ENCODE measurements around the gene ATP8B3.
A peak's percentile ranks its signal among the peaks of the same experiment; 100 is the strongest.

Gene ATP8B3

DNA sequence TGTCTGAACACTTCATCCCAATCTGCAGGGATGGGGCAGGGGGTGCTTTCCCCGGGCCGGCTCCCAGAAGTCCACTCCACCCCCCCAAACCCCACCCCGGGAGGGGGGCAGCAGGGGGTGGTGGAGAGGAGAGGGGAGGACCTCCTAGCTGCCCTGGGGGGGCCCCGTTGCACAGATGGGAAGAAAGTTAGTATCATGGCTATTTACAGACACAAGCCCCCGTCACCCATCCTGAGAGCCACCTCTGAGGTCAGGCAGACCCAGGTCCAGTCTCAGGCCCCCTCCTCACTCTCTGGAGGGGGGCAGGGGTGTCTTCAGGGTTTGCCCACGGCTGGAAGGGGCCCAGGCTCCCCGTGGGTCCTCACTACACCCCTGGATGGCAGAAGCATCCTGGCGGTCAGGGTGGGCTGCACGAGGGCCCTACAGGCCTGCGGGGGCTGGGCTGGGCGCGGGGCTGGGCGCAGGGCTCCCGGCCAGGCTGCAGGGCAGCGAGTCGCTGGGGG lies 42.0 kb upstream of the ATP8B3 start:
- H3K27me3 Mint-ChIP-seq: no peaks in the 10 kb centered on the region
- H3K27ac Mint-ChIP-seq: no peak overlapping the region
- H3K4me1 Mint-ChIP-seq (ENCODE audit: low read depth): peaks cover 72% of the 10 kb centered on the region
- H3K36me3 Mint-ChIP-seq (ENCODE audit: low read depth): peaks cover 29% of the 10 kb centered on the region
- no peak for DNase-seq
- no peaks in the 10 kb centered on the region for H3K9me3 Mint-ChIP-seq
- H3K4me3 Mint-ChIP-seq: no peak overlapping the region

DNA sequence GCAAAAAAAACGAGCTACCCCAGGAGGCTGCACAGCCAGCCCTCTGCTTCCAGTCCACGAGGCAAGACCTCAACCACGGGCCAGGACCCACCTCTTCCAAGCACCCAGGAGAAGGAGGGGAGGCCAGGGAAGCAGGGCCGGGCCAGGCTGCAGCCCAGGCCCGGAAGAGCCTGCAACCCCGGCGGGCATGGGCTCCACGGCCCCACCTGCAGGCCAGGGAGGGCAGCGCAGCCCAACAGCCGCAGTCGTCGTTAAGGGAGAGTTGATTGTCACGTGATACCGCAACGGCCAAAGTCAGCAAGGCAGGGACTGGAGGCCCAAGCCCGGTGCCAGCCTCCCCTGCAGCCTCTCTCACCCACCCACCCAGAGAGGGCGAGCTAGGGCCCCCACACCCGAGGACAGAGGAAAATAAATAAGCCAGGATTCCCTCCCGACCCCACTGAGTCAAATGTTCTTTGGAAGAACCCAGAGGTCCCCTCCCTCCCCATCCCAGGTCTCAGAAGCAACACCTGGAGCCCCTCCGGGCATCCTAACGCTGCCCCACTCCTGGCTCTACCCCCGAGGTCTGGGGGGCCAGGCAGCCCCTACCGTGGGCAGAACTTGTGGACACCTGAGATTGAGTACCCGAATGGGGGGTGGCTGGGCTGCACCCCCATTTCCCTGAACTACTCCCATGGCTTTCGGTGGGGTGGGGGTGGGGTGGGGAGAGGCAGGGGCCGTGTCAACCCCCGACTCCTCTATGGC lies 41.4 kb upstream of the ATP8B3 start:
- Mint-ChIP-seq H3K27ac (peak overlapping the region; percentile 96), H3K36me3 (ENCODE audit: low read depth) (peaks cover 29% of the 10 kb centered on the region), H3K9me3 (no peaks in the 10 kb centered on the region), H3K27me3 (no peaks in the 10 kb centered on the region), H3K4me3 (peak overlapping the region; percentile 64), H3K4me1 (ENCODE audit: low read depth) (peaks cover 71% of the 10 kb centered on the region)
- DNase-seq: peak; percentile 88

DNA sequence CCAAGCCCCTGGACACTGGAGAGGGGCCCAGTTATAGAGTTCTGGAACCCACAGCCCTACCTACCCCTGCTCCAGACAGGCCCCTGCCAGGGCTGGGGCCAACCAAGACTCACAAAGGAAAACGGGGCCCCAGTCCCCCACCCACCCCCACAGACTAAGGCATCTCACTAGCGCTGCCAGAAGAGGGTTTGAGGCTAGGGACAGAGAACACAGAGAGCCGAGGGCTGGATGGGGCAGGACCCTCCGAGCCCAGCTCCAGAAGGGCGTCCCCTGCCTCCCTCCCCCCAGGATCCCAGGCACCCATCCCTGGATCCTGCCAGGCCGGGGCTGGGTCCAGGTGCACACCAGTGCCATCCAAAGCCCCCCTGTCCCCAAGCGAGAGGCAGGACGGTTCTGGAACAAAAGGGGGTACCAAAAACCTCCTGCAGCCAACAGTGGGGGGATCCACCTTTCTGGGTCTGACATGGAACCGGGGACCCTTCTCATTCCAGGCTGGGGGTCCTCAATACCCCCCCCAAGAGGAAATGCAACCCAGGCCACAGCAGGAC lies 40.6 kb upstream of the ATP8B3 start:
- H3K4me3 Mint-ChIP-seq: peak overlapping the region; percentile 38
- no peaks in the 10 kb centered on the region for H3K9me3 Mint-ChIP-seq
- no peaks in the 10 kb centered on the region for H3K27me3 Mint-ChIP-seq
- peaks cover 64% of the 10 kb centered on the region for H3K4me1 Mint-ChIP-seq (ENCODE audit: low read depth)
- peak overlapping the region; percentile 96 for H3K27ac Mint-ChIP-seq
- DNase-seq: peak; percentile 40
- peaks cover 31% of the 10 kb centered on the region for H3K36me3 Mint-ChIP-seq (ENCODE audit: low read depth)

DNA sequence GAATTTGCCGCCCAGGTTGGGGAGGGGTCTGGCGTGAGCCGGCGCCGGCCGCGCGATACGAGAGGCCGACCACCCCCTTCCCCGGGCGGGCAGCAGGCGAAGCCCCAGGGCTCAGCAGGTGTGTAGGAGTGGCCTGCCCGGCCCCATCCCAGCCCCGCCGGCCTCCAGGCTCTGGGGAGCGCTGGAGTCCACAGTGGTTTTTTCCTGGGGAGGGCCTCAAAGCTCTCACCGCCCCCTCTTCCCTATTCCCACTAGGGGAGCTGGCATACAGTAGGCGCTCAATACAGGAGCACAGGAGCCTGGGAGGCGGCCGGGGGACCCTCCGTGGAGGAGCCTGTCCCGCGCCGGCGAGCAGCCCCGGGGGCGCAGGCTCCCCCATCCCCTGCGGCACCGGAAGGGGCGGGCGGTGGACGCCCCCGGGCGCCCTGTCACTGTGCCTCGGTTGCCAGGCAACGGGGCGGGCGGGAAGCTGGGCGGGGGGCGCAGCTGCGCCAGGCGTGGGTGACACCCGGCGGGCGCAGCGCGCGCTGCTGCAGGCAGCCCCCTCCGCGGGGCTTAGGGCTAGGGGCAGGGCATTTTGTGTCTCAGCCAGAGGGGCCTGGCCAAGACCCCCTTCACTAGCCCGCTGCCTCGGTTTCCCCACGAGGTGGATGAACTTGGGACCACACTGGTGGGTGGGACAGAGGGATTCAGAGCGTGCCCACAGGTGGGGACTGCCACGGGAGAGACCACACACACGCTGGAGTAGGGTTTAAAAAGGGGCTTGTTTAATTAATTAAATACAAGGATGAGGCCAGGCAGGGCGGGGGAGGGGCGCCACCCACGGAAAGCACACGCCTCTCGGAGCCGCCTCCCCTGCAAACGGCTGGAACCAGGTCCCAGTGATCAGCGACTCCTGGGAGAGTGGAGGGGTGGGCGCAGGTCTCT lies 39.8 kb upstream of the ATP8B3 start:
- Mint-ChIP-seq H3K27ac (peak overlapping the region; percentile 82), H3K9me3 (no peaks in the 10 kb centered on the region), H3K4me3 (peak overlapping the region; percentile 38), H3K27me3 (no peaks in the 10 kb centered on the region), H3K4me1 (ENCODE audit: low read depth) (peaks cover 65% of the 10 kb centered on the region), H3K36me3 (ENCODE audit: low read depth) (peaks cover 39% of the 10 kb centered on the region)
- peak; percentile 69 for DNase-seq

DNA sequence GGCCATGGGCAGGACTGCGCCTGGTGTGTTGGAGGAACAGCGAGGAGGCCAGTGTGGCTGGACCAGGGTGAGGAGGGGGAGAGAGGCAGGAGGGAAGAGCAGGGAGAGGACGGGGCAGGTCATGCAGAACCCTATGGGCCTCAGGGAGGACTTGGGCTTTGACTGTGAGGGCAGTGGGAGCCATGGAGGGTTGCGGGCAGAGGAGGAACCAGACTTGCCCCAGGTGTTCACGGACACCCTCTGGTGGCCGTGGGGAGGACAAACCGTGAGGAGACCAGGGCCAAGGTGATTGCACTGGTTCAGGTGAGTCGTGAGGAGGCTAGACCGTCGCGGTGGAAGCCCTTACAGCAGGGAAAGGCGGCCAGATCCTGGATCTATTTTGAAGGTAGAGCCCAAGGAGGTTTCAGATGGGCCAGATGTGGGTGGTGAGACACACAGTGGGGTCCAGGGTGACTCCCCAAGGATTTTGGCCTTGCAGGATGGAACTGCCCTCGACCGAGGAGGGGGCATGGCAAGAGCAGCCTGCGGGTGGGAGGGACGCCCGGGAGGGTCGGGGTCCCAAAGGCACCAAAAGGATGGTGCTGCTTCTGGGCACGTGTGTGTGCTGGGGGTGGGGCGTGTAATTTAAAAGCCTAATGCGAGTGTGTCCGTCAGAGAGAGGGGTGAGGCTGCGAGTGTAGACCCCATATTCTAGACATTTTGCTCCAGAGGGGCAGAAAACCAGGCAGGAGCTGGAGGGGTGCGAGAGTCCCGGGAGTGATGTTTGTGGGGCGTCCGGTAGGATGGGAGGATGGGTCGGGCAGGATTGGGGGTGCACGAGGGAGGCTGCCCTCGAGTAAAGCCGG lies 39.0 kb upstream of the ATP8B3 start:
- H3K27ac Mint-ChIP-seq: peak overlapping the region; percentile 82
- no peak for DNase-seq
- peaks cover 46% of the 10 kb centered on the region for H3K36me3 Mint-ChIP-seq (ENCODE audit: low read depth)
- H3K9me3 Mint-ChIP-seq: no peaks in the 10 kb centered on the region
- no peaks in the 10 kb centered on the region for H3K27me3 Mint-ChIP-seq
- H3K4me1 Mint-ChIP-seq (ENCODE audit: low read depth): peaks cover 69% of the 10 kb centered on the region
- H3K4me3 Mint-ChIP-seq: no peak overlapping the region

DNA sequence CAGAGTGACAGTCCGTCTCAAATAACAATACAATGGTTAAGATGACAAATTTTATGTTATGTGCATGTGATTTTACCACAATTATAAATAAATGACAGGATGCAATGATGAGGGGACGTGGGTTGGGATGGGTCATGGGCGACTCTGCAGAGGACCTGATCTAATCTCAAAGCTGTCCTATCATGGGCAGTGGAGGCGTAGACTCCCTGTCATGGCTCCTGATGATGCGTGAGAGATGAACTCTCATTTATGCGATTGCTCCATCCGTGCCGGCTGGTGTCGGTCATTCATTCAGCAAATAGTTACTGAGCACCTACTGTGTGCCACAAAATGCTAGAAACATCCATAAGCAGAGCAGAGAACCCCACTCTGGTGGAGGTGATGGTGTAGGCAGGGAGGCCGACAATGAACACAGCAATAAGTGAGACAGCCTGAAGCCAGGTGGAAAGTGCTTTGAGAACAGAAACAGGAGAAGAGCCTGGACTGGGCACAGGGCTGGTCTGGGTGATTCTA lies 37.9 kb upstream of the ATP8B3 start:
- H3K36me3 Mint-ChIP-seq (ENCODE audit: low read depth): peaks cover 51% of the 10 kb centered on the region
- H3K4me3 Mint-ChIP-seq: no peak overlapping the region
- peak overlapping the region; percentile 94 for H3K27ac Mint-ChIP-seq
- no peaks in the 10 kb centered on the region for H3K27me3 Mint-ChIP-seq
- DNase-seq: no peak
- no peaks in the 10 kb centered on the region for H3K9me3 Mint-ChIP-seq
- H3K4me1 Mint-ChIP-seq (ENCODE audit: low read depth): peaks cover 68% of the 10 kb centered on the region

DNA sequence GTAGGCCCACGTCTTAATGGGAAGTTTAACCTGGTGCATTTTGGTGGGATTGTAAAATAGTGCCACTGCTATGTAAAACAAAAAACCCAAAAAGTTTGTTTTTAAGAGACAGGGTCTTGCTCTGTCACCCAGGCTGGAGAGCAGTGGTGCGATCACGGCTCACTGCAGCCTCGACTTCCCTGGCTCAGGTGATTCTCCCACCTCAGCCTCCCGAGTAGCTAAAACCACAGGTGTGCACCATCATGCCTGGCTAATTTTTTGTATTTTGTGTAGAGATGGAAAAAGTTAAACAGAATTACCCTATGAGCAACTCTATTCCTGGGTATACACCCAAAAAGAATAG lies 37.0 kb upstream of the ATP8B3 start:
- peak overlapping the region; percentile 73 for H3K4me3 Mint-ChIP-seq
- no peaks in the 10 kb centered on the region for H3K27me3 Mint-ChIP-seq
- peaks cover 54% of the 10 kb centered on the region for H3K36me3 Mint-ChIP-seq (ENCODE audit: low read depth)
- DNase-seq: no peak
- H3K9me3 Mint-ChIP-seq: no peaks in the 10 kb centered on the region
- peaks cover 70% of the 10 kb centered on the region for H3K4me1 Mint-ChIP-seq (ENCODE audit: low read depth)
- peak overlapping the region; percentile 94 for H3K27ac Mint-ChIP-seq

DNA sequence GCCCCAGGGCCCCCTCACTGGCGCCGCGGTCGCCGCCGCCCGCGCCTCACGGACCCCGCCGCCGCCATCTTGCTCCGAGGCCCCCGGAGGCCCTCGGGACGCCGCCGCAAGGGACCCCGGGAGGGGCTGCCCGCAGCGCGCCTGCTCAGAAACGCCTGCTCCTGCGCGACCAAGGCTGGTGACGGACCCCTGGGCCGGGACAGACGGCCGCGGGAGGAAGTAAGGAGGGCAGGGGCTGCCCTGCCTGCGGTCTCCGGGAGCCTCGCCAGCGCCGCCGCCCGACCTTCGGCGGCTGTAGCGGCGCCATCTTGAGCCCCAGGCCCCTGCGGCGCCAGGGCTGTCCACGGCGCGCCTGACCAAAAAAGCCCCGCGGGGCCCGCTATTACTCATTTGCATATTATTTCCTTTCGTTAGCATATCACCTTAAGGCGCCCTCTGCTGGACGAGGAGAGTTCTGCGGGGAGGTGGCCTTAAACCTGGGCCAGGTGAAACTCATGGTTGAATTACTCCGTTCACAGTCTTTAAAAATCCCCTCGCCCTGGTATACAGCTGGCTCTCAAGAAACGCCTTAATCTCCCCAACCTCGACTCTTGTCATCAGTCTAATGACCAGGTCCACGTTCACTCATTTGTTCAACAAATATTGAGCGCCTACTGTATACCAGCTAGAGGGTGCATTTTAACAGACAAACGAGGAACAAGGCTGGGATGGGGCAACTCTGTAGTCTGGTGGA lies 36.5 kb upstream of the ATP8B3 start, which contains the start of gene REXO1:
Gene REXO1, minus strand, starts transcription at position 85 of the 733 bp plus-strand sequence. CDS start 125 bp downstream, outside the sequence.
- Mint-ChIP-seq H3K36me3 (ENCODE audit: low read depth) (peaks cover 58% of the 10 kb centered on the region), H3K27ac (peak within 1 kb of the TSS; percentile 95), H3K9me3 (no peaks in the 10 kb centered on the region), H3K4me3 (peak within 1 kb of the TSS; percentile 94), H3K4me1 (ENCODE audit: low read depth) (peaks cover 74% of the 10 kb centered on the region), H3K27me3 (no peaks in the 10 kb centered on the region)
- DNase-seq: peak; percentile 99

DNA sequence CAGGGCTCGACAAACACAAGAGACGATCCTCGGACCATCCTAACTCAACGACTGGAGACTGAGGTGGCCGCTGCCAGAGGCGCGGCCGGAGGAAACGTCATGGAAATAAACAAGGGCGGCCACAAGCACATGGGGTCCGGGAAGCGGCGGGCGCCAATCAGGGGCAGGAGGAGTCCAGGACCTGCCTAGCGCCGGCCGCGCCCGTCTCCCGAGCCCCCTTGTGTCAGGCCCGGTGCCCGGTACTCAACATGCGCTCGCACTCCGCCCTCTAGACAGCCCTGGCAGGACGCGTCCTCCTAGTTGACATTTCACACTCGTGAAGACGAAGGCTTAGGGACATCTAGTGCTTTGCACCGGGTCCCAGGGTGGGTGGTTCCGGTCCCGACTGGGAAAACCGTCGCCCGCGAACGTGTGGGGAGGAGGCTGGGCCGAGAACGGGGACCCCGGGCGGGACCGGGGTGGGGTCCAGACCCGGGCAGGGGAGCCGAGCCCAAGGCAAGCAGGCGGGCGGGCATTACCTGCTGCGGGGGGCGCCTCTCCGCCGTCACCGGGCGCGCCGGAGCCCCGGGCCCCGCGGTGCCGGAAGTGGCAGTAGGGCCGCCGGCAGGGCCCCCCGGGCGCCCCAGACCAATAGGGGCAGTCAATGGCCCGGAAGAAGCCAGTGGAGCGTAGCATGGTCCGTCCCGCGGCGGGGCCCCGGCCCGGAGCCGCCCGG lies 35.8 kb upstream of the ATP8B3 start:
- peaks cover 55% of the 10 kb centered on the region for H3K36me3 Mint-ChIP-seq (ENCODE audit: low read depth)
- no peaks in the 10 kb centered on the region for H3K9me3 Mint-ChIP-seq
- peak overlapping the region; percentile 94 for H3K4me3 Mint-ChIP-seq
- peaks cover 70% of the 10 kb centered on the region for H3K4me1 Mint-ChIP-seq (ENCODE audit: low read depth)
- peak overlapping the region; percentile 95 for H3K27ac Mint-ChIP-seq
- H3K27me3 Mint-ChIP-seq: no peaks in the 10 kb centered on the region
- DNase-seq: peak; percentile 62

DNA sequence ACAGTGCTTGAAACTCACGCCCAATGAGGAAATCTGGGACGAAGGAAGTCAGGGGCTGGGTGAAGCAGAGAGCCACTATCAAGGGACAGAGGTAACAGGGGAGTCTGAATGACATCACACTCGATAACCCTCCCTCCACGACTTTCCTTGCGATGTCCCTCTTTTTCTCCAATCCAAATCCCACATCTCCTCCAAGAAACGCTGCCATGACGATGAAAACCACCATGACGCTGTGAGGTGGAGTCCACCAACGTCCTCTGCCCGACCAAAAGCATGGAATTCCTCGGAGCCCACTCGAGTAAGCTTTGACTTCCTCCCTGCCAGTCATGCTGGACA lies 35.2 kb upstream of the ATP8B3 start:
- no peak for DNase-seq
- Mint-ChIP-seq H3K27me3 (no peaks in the 10 kb centered on the region), H3K4me1 (ENCODE audit: low read depth) (peaks cover 70% of the 10 kb centered on the region), H3K36me3 (ENCODE audit: low read depth) (peaks cover 57% of the 10 kb centered on the region), H3K27ac (peak overlapping the region; percentile 95), H3K9me3 (no peaks in the 10 kb centered on the region), H3K4me3 (peak overlapping the region; percentile 94)

DNA sequence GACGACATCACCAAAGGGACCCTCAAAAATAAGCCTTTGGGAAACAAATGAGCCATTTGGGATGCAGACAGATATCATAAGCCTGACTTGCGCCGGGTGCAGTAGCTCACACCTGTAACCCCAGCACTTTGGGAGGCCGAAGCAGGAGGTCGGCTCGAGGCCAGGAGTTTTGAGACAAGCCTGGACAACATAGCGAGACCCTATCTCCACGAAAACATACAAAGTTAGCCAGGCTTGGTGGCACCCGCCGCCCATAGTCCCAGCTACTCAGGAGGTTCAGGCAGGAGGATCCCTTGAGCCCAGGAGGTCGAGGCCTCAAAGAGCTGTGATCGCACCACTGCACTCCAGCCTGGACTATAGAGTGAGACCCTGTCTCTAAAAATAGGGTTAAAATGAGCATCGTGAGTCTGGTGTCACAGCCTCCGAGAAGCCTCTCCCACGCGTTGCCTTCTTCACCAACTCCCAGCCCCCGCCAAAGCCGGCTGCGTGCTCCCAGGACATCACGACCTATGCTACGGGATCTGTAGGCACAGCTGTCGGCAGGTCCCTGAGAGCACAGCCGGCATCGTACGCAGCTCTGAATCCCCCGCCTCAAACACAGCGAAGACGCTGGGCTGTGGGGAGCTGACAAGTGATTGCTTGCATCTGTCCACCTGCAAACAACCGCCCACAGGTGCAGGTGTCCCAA lies 34.6 kb upstream of the ATP8B3 start:
- no peaks in the 10 kb centered on the region for H3K9me3 Mint-ChIP-seq
- no peak for DNase-seq
- H3K27me3 Mint-ChIP-seq: no peaks in the 10 kb centered on the region
- peak overlapping the region; percentile 94 for H3K4me3 Mint-ChIP-seq
- H3K27ac Mint-ChIP-seq: peak overlapping the region; percentile 95
- peaks cover 73% of the 10 kb centered on the region for H3K4me1 Mint-ChIP-seq (ENCODE audit: low read depth)
- H3K36me3 Mint-ChIP-seq (ENCODE audit: low read depth): peaks cover 59% of the 10 kb centered on the region

DNA sequence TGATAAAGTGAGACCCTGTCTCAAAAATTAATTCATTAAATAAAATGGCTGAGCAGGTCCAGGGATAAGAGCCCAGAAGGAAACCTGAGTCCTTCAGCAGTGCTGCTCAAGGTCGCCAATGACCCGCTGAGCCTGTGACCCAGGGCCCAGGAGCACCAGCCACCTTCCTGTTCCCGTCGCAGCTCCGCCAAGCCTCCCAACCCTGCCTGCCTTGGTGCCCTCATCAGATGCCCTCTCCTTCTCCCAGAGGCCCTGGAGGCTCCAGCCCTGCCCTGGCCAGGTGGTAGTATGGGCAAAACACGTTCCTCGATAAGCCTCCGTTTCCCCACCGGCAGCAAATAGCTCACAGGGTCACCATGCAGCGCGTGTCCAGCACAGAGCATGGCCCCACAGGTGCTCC lies 33.6 kb upstream of the ATP8B3 start:
- Mint-ChIP-seq H3K27ac (peak overlapping the region; percentile 95), H3K4me3 (peak overlapping the region; percentile 94), H3K27me3 (no peaks in the 10 kb centered on the region), H3K4me1 (ENCODE audit: low read depth) (peaks cover 73% of the 10 kb centered on the region), H3K9me3 (no peaks in the 10 kb centered on the region), H3K36me3 (ENCODE audit: low read depth) (peaks cover 55% of the 10 kb centered on the region)
- DNase-seq: no peak
